HepG2 (cell line): ENCODE results near the gene KRTAP12-1. TPM values are rescaled to one million over a fixed set of nuclear protein-coding genes. Genes with fewer than 3 reads are reported as not detected.

Source experiments
- ATAC-seq: fragments of 200-7000 bp; cut with Tn5 transposase; 3 replicates; pipeline ENCODE4 v1.9.1; 2020; ENCODE audit warnings: mild to moderate bottlenecking, moderate library complexity
- BruUV-seq: library from RNA; stranded (reverse); fragments of 400-500 nt; replicated peaks from 2 replicates; lab custom pipeline; 2021; lab: Mats Ljungman, UMichigan
- CTCF ChIA-PET: fragments of 300-600 bp; formaldehyde crosslinking; extraction: SDS; loops from one replicate; lab custom pipeline; 2021; ENCODE audit warnings: low total read pairs, inconsistent platforms, low intra/inter-chr PET ratio; lab: Yijun Ruan, JAX
- POLR2A ChIA-PET: fragments of 350-600 bp; sonication (Branson Sonifier 250); formaldehyde crosslinking; loops from one replicate; lab custom pipeline; 2020; ENCODE audit warnings: antibody characterized with exemption, inconsistent platforms; lab: Yijun Ruan, JAX
- DNase-seq: peaks from one replicate; pipeline ENCODE4 v3.0.0-alpha.2; 2015; ENCODE audit warnings: low spot score
- FAIRE-seq: peaks from 3 replicates; lab custom pipeline; 2011; peaks lifted over from hg19 to GRCh38; lab: Jason Lieb, UNC
- H2AFZ ChIP-seq: one replicate; pipeline ENCODE4 v1.6.1; 2011; ENCODE audit warnings: low read length, inconsistent platforms
- H3K27ac ChIP-seq: fragments of 300-600 bp; 3 replicates; pipeline ENCODE4 v1.8.0; 2011; ENCODE audit warnings: mixed run types, mild to moderate bottlenecking, mixed read lengths, low read length, inconsistent platforms; ENCODE audit not compliant: insufficient read depth; ENCODE audit errors: extremely low read length
- H3K27me3 ChIP-seq, 2 experiments: fragments of 200-600 bp in 1 of 2; 2 replicates in 1 of 2; 3 replicates in 1 of 2; pipeline versions ENCODE4 v1.6.0 to v1.8.0; 2011; ENCODE audit warnings: low read length in 2 of 2, mild to moderate bottlenecking in 2 of 2, moderate library complexity in 2 of 2, inconsistent platforms in 1 of 2; ENCODE audit not compliant: insufficient read depth in 2 of 2, control insufficient read depth in 1 of 2
- H3K36me3 ChIP-seq, 2 experiments: fragments of 200-600 bp in 1 of 2; replicated peaks in 1 of 2; 2 replicates in 1 of 2; 3 replicates in 1 of 2; pipeline versions ENCODE4 v1.5.1 to v1.8.0; 2011; ENCODE audit warnings: low read length in 2 of 2, inconsistent platforms in 1 of 2; ENCODE audit not compliant: insufficient read depth in 2 of 2, control insufficient read depth in 1 of 2
- H3K4me1 ChIP-seq: 2 replicates; pipeline ENCODE4 v1.5.1; 2012; ENCODE audit warnings: low read length, inconsistent platforms; ENCODE audit not compliant: insufficient read depth
- H3K4me2 ChIP-seq: 2 replicates; pipeline ENCODE4 v1.6.0; 2011; ENCODE audit warnings: low read depth, low read length, inconsistent platforms
- H3K4me3 ChIP-seq, 3 experiments: fragments of 200-600 bp in 1 of 3; sonication (generic), shearing (Covaris generic) in 1 of 3; replicated peaks in 1 of 3; 2 replicates each; pipeline ENCODE4 v1.5.1; 2011 to 2016; ENCODE audit warnings: low read length in 3 of 3, inconsistent platforms in 2 of 3, low read depth in 2 of 3, mild to moderate bottlenecking in 2 of 3, control low read depth in 1 of 3, mixed read lengths in 1 of 3; ENCODE audit not compliant: insufficient read depth in 1 of 3
- H3K79me2 ChIP-seq: one replicate; pipeline ENCODE4 v1.6.1; 2011; ENCODE audit warnings: low read length, inconsistent platforms; ENCODE audit not compliant: insufficient read depth
- H3K9ac ChIP-seq: 2 replicates; pipeline ENCODE4 v1.6.0; 2011; ENCODE audit warnings: mild to moderate bottlenecking, low read depth, low read length, inconsistent platforms; ENCODE audit not compliant: insufficient read depth
- H3K9me3 ChIP-seq: 2 replicates; pipeline ENCODE4 v1.5.1; 2012; ENCODE audit warnings: mild to moderate bottlenecking, low read length
- H4K20me1 ChIP-seq: 2 replicates; pipeline ENCODE4 v1.6.0; 2011; ENCODE audit warnings: inconsistent platforms, mild to moderate bottlenecking, low read length, moderate library complexity; ENCODE audit not compliant: insufficient read depth
- CREB1 ChIP-seq, 2 experiments: fragments of 450-650 bp in 1 of 2; IDR thresholded peaks; 2 replicates each; pipeline ENCODE4 v1.6.1; 2016 to 2017; ENCODE audit warnings: control low read depth in 1 of 2, mild to moderate bottlenecking in 1 of 2, missing compliant biosample characterization in 1 of 2, missing genetic modification characterization in 1 of 2
- HES4 ChIP-seq: sonication (generic); formaldehyde crosslinking; IDR thresholded peaks from 2 replicates; pipeline ENCODE4 v1.9.0; 2021; ENCODE audit warnings: mild to moderate bottlenecking, missing genetic modification reagents, borderline replicate concordance
- HMGXB4 ChIP-seq, 2 experiments: sonication (generic) in 1 of 2; formaldehyde crosslinking in 1 of 2; IDR thresholded peaks; 2 replicates each; pipeline versions ENCODE4 v1.4.0 to v1.6.1; 2018 to 2020; ENCODE audit warnings: missing genetic modification reagents in 2 of 2, borderline replicate concordance in 1 of 2, low read depth in 1 of 2, mild to moderate bottlenecking in 1 of 2, missing biosample characterization in 1 of 2
- KAT2B ChIP-seq: fragments of 150-350 bp; IDR thresholded peaks from 2 replicates; pipeline ENCODE4 v1.6.1; 2014; ENCODE audit warnings: low read depth, low read length, borderline replicate concordance
- MNT ChIP-seq: fragments of 450-650 bp; IDR thresholded peaks from 2 replicates; pipeline ENCODE4 v1.6.1; 2016
- NFYC ChIP-seq: IDR thresholded peaks from 2 replicates; pipeline ENCODE4 v1.6.1; 2016; ENCODE audit warnings: missing genetic modification reagents, missing compliant biosample characterization
- USF2 ChIP-seq, 2 experiments: sonication (generic) in 1 of 2; formaldehyde crosslinking in 1 of 2; IDR thresholded peaks; 2 replicates each; pipeline versions ENCODE4 v1.5.1 to v1.6.1; 2011 to 2020; ENCODE audit warnings: borderline replicate concordance in 1 of 2, low read depth in 1 of 2, low read length in 1 of 2, mild to moderate bottlenecking in 1 of 2, missing genetic modification reagents in 1 of 2, moderate library complexity in 1 of 2
- ZNF337 ChIP-seq: sonication (generic); formaldehyde crosslinking; IDR thresholded peaks from 2 replicates; pipeline ENCODE4 v1.5.1; 2020; ENCODE audit warnings: missing genetic modification reagents, low read depth, mild to moderate bottlenecking, borderline replicate concordance
- WGBS: methylation state at CpG from one replicate; pipeline ENCODE4 v1.1.6; 2017; ENCODE audit warnings: low lambda C conversion rate; 5-methylcytosine and 5-hydroxymethylcytosine counted together
- in situ Hi-C: cut with HindIII; loops from 2 replicates; pipeline ENCODE4 v1.10.0; 2017; ENCODE audit warnings: low pct_unique_long_range_greater_than_20kb; ENCODE audit not compliant: extremely low pct_ligation_motif_present
- intact Hi-C: fragments of 100-400 bp; cut with micrococcal nuclease; formaldehyde crosslinking; loops from one replicate; pipeline ENCODE4 v1.10.0; 2022; ENCODE audit not compliant: unreplicated experiment
- polyA plus RNA-seq, 8 experiments: library from polyadenylated mRNA; depleted of rRNA in 3 of 8; stranded (reverse) in 7 of 8; unstranded in 1 of 8; fragments of >200 nt; fragmentation: Illumina TruSeq in 4 of 8; extraction: Trizol in 4 of 8; gene quantifications; 2 replicates each; pipeline versions ENCODE4 v1.2.1 to v1.2.3, GENCODE V29; 2011 to 2016; ENCODE audit warnings: low read depth in 4 of 8, missing spikeins in 1 of 8, mixed read lengths in 1 of 8; ENCODE audit not compliant: insufficient read depth in 1 of 8
- total RNA-seq, 5 experiments: library from RNA; depleted of rRNA; stranded (reverse); fragments of >200 nt; fragmentation: Illumina TruSeq; extraction: Trizol; gene quantifications; 2 replicates each; pipeline ENCODE4 v1.2.3, GENCODE V29; 2016; ENCODE audit warnings: low read depth in 1 of 5

The KRTAP12-1 gene
- total and polyA plus RNA-seq, 2 of the 13 experiments (the other 11 are each of a cell fraction or from before 2014, with no cell fraction given) = not detected

- 43% methylated on average over 5 of the region's 12 CpGs for WGBS
- ATAC-seq (no peak), FAIRE-seq (no peak), DNase-seq (no peak)
- Histone ChIP-seq H3K4me1 (no peaks in the 10 kb centered on the region), H3K4me2 (no peak overlapping the region), H3K79me2 (no peaks in the 10 kb centered on the region), H3K36me3 (no peaks in the 10 kb centered on the region), H3K9me3 (peaks cover 1% of the 10 kb centered on the region; the same call in 1 of the 2 replicates), H3K27me3 (peaks cover 5 to 40% of the 10 kb centered on the region in 2 experiments; a peak in 4 of 5 replicates), H3K9ac (no peak overlapping the region), H3K4me3 (no peak overlapping the region), H3K27ac (no peak overlapping the region), H2AFZ (no peak overlapping the region), H4K20me1 (no peaks in the 10 kb centered on the region)
- ChIA-PET CTCF (no interaction called here), POLR2A (no interaction called here)
- TF ChIP-seq NFYC (CRISPR knock-in tag) = no peak
- no peak for TF ChIP-seq KAT2B
- TF ChIP-seq CREB1 (IDR thresholded peaks at IDR 0.05) = no peak
- no peak for TF ChIP-seq CREB1 (CRISPR knock-in tag; IDR thresholded peaks at IDR 0.05)
- 0 out of 2 replicates have a peak, but pooled peaks have one; percentile 2 for TF ChIP-seq HES4
- in situ Hi-C loops (no loop called here), intact Hi-C loops (no loop called here)
- BruUV-seq = no TSS peak
Observed at GRCh38 chr21:44650973-44651675, 30.8 kb downstream of the KRTAP12-1 start.

- H3K79me2 ChIP-seq = no peaks in the 10 kb centered on the region
- no peaks in the 10 kb centered on the region for H3K36me3 ChIP-seq
- POLR2A ChIA-PET = no interaction called here
- H3K27ac ChIP-seq = no peak overlapping the region
- H3K4me2 ChIP-seq = no peak overlapping the region
- peaks cover under 1% of the 10 kb centered on the region for H3K9me3 ChIP-seq
- in situ Hi-C loops (no loop called here), intact Hi-C loops (no loop called here)
- CTCF ChIA-PET = no interaction called here
- no peak overlapping the region for H3K4me3 ChIP-seq
- ATAC-seq (no peak), DNase-seq (no peak), FAIRE-seq (no peak)
- no peak overlapping the region for H2AFZ ChIP-seq
- no peaks in the 10 kb centered on the region for H4K20me1 ChIP-seq
- no peak overlapping the region for H3K9ac ChIP-seq
- BruUV-seq = no TSS peak
- WGBS = 54% methylated on average over 14 of the region's 20 CpGs
- no peaks in the 10 kb centered on the region for H3K4me1 ChIP-seq
- peaks cover 5 to 40% of the 10 kb centered on the region in 2 experiments; a peak in 4 of 5 replicates for H3K27me3 ChIP-seq
- TF ChIP-seq CREB1 (IDR thresholded peaks at IDR 0.05) = peak; percentile 39; the same call in 1 of the 2 replicates
- no peak for TF ChIP-seq CREB1 (CRISPR knock-in tag; IDR thresholded peaks at IDR 0.05)
- TF ChIP-seq MNT = peak; percentile 68
- TF ChIP-seq ZNF337 (CRISPR knock-in tag) = no peak
- peak; percentile 57 for TF ChIP-seq USF2 (IDR thresholded peaks at IDR 0.05; ENCODE audit: low read depth, low read length)
- peak; percentile 63; the same call in 1 of the 2 replicates for TF ChIP-seq USF2 (CRISPR knock-in tag; IDR thresholded peaks at IDR 0.05; ENCODE audit: borderline replicate concordance)
- no peak for TF ChIP-seq HMGXB4 (CRISPR knock-in tag; IDR thresholded peaks at IDR 0.05; ENCODE audit: borderline replicate concordance in 1 of 2, low read depth in 1 of 2)
Observed at GRCh38 chr21:44650265-44650972, 31.5 kb downstream of the KRTAP12-1 start.
